Endothelial cell of umbilical vein (primary cell): Measurements from ENCODE around the gene OR10H3. TPM values are rescaled to one million over a fixed set of nuclear protein-coding genes. Genes with fewer than 3 reads are reported as not detected.

Experiments
- BruUV-seq: library from RNA; stranded (reverse); fragments of 400-500 nt; replicated peaks from 2 replicates; lab custom pipeline; 2021; lab: Mats Ljungman, UMichigan
- CTCF ChIA-PET: fragments of 300-600, 350-600 bp; sonication (Branson Sonifier 250); formaldehyde crosslinking; loops from one replicate; lab custom pipeline; 2021; ENCODE audit warnings: antibody characterized with exemption, inconsistent platforms; lab: Charles Lee
- POLR2A ChIA-PET: fragments of 300-600, 350-600 bp; sonication (Branson Sonifier 250); formaldehyde crosslinking; loops from one replicate; lab custom pipeline; 2021; ENCODE audit warnings: antibody characterized with exemption, inconsistent platforms; lab: Charles Lee
- DNase-seq: peaks from one replicate; pipeline ENCODE4 v3.0.0-alpha.2; 2011; ENCODE audit warnings: low read depth, low spot score
- FAIRE-seq: peaks from 2 replicates; lab custom pipeline; 2011; peaks lifted over from hg19 to GRCh38; lab: Jason Lieb, UNC
- H2AFZ ChIP-seq: 2 replicates; pipeline ENCODE4 v1.6.0; 2012; ENCODE audit warnings: low read depth, low read length, control low read depth, inconsistent platforms
- H3K27ac ChIP-seq: 2 replicates; pipeline ENCODE4 v1.5.1; 2011; ENCODE audit warnings: low read depth, mild to moderate bottlenecking, control low read depth, low read length, moderate library complexity; ENCODE audit not compliant: insufficient read depth
- H3K27me3 ChIP-seq, 2 experiments: 2 replicates each; pipeline versions ENCODE4 v1.6.0 to v1.6.1; 2011; ENCODE audit warnings: low read length in 2 of 2, mixed read lengths in 1 of 2; ENCODE audit not compliant: control insufficient read depth in 2 of 2, insufficient read depth in 2 of 2
- H3K36me3 ChIP-seq, 2 experiments: 2 replicates in 1 of 2; 3 replicates in 1 of 2; pipeline ENCODE4 v1.5.1; 2011; ENCODE audit warnings: low read length in 2 of 2, mild to moderate bottlenecking in 1 of 2, moderate library complexity in 1 of 2; ENCODE audit not compliant: control insufficient read depth in 2 of 2, insufficient read depth in 2 of 2; ENCODE audit errors: extremely low read depth in 1 of 2
- H3K4me1 ChIP-seq: 3 replicates; pipeline ENCODE4 v1.5.1; 2011; ENCODE audit warnings: mild to moderate bottlenecking, low read length; ENCODE audit not compliant: control insufficient read depth, insufficient read depth; ENCODE audit errors: extremely low read depth
- H3K4me2 ChIP-seq: 2 replicates; pipeline ENCODE4 v1.6.1; 2011; ENCODE audit warnings: low read length, control low read depth, mixed read lengths; ENCODE audit not compliant: insufficient read depth
- H3K4me3 ChIP-seq, 3 experiments: fragments of 200-600 bp in 1 of 3; sonication (generic), shearing (Covaris generic) in 1 of 3; replicated peaks in 1 of 3; 2 replicates each; pipeline ENCODE4 v1.5.1; 2011 to 2016; ENCODE audit warnings: control low read depth in 3 of 3, low read length in 3 of 3, mild to moderate bottlenecking in 2 of 3, inconsistent platforms in 1 of 3, low read depth in 1 of 3, moderate library complexity in 1 of 3; ENCODE audit not compliant: insufficient read depth in 1 of 3
- H3K79me2 ChIP-seq: 2 replicates; pipeline ENCODE4 v1.6.0; 2012; ENCODE audit warnings: low read length, inconsistent platforms; ENCODE audit not compliant: control insufficient read depth, insufficient read depth
- H3K9ac ChIP-seq: replicated peaks from 2 replicates; pipeline ENCODE3; 2011; ENCODE audit warnings: low read length, control low read depth; ENCODE audit not compliant: insufficient read depth; ENCODE audit errors: extremely low read depth
- H3K9me1 ChIP-seq: replicated peaks from 3 replicates; pipeline ENCODE4 v1.6.0; 2011; ENCODE audit warnings: mild to moderate bottlenecking, low read length; ENCODE audit not compliant: control insufficient read depth, insufficient read depth; ENCODE audit errors: extremely low read depth
- H3K9me3 ChIP-seq: replicated peaks from 2 replicates; pipeline ENCODE4 v1.5.1; 2012; ENCODE audit warnings: low read length, inconsistent platforms; ENCODE audit not compliant: control insufficient read depth, insufficient read depth
- H4K20me1 ChIP-seq: replicated peaks from 2 replicates; pipeline ENCODE3; 2011; ENCODE audit warnings: mild to moderate bottlenecking, low read length; ENCODE audit not compliant: control insufficient read depth, insufficient read depth; ENCODE audit errors: extremely low read depth
- CTCF ChIP-seq, 2 donors: IDR thresholded peaks; 1 replicate in 1 of 2; 2 replicates in 1 of 2; pipeline ENCODE4 v1.5.1; 2011; ENCODE audit warnings: low read length in 2 of 2, mild to moderate bottlenecking in 2 of 2, moderate library complexity in 2 of 2, control low read depth in 1 of 2, inconsistent platforms in 1 of 2, low read depth in 1 of 2; ENCODE audit not compliant: insufficient read depth in 1 of 2; ENCODE audit errors: extremely low read depth in 1 of 2
- EZH2 ChIP-seq: IDR thresholded peaks from 2 replicates; pipeline ENCODE4 v1.6.1; 2012; ENCODE audit warnings: borderline replicate concordance, low read depth, mild to moderate bottlenecking, moderate library complexity, low read length, inconsistent platforms; ENCODE audit not compliant: severe bottlenecking
- GATA2 ChIP-seq: IDR thresholded peaks from 2 replicates; pipeline ENCODE4 v1.7.0; 2011; ENCODE audit warnings: low read depth, mild to moderate bottlenecking, moderate library complexity, mixed read lengths, low read length; ENCODE audit not compliant: insufficient read length, insufficient read depth
- POLR2AphosphoS5 ChIP-seq: IDR thresholded peaks from 2 replicates; pipeline ENCODE4 v1.6.1; 2012; ENCODE audit warnings: low read depth, mild to moderate bottlenecking, control low read depth, low read length, moderate library complexity; ENCODE audit not compliant: insufficient read depth
- dilution Hi-C: fragments of 300-500 bp; cut with MboI; formaldehyde crosslinking; loops from one replicate; pipeline ENCODE4 v1.15.0; 2019; ENCODE audit warnings: low sequenced_read_pairs; ENCODE audit not compliant: extremely low pct_ligation_motif_present
- intact Hi-C: fragments of 100-400 bp; cut with micrococcal nuclease; formaldehyde crosslinking; loops from one replicate; pipeline ENCODE4 v1.10.0; 2022
- polyA plus RNA-seq, 4 experiments: library from polyadenylated mRNA; depleted of rRNA in 3 of 4; stranded (reverse) in 3 of 4; unstranded in 1 of 4; fragments of >200 nt; gene quantifications; 2 replicates each; pipeline versions ENCODE4 v1.2.1 to v1.2.3, GENCODE V29; 2011 to 2012; ENCODE audit warnings: missing spikeins in 1 of 4
- total RNA-seq: library from RNA; stranded (reverse); gene quantifications from 2 replicates; pipeline ENCODE4 v1.2.3, GENCODE V29; 2021

The OR10H3 gene
- total and polyA plus RNA-seq, 2 donors (not counting 3 experiments of a cell fraction or from before 2014, with no cell fraction given) = not detected

- intact Hi-C loops = no loop called here
- no peaks in the 10 kb centered on the region for H3K4me1 ChIP-seq
- H2AFZ ChIP-seq = no peak overlapping the region
- no peaks in the 10 kb centered on the region for H3K9me3 ChIP-seq
- H3K9ac ChIP-seq = no peak overlapping the region
- no peaks in the 10 kb centered on the region for H3K27me3 ChIP-seq
- no peak for FAIRE-seq
- dilution Hi-C loops = no loop called here
- no peak for TF ChIP-seq GATA2
- TF ChIP-seq POLR2AphosphoS5 = no peak
- no peak for TF ChIP-seq EZH2
- H3K79me2 ChIP-seq = no peaks in the 10 kb centered on the region
- no peak overlapping the region for H3K4me2 ChIP-seq
- POLR2A ChIA-PET = no interaction called here
- no peaks in the 10 kb centered on the region for H4K20me1 ChIP-seq
- no peaks in the 10 kb centered on the region for H3K9me1 ChIP-seq
- DNase-seq = no peak
- BruUV-seq = no TSS peak
- H3K36me3 ChIP-seq = no peaks in the 10 kb centered on the region
- H3K27ac ChIP-seq = no peak overlapping the region
- CTCF ChIA-PET = no interaction called here
- H3K4me3 ChIP-seq = no peak overlapping the region
Observed at GRCh38 chr19:15696654-15697194, 41.1 kb upstream of the OR10H3 start.

GRCh38 chr19:15701757-15702533 is 35.8 kb upstream of the OR10H3 start:
- intact Hi-C loops = no loop called here
- FAIRE-seq = no peak
- dilution Hi-C loops = no loop called here

More at GRCh38 chr19:15701757-15702533, 35.8 kb upstream of the OR10H3 start:
- H3K4me1 ChIP-seq = no peaks in the 10 kb centered on the region
- H3K79me2 ChIP-seq = no peaks in the 10 kb centered on the region
- H3K27ac ChIP-seq = no peak overlapping the region
- CTCF ChIA-PET = no interaction called here
- no peak overlapping the region for H2AFZ ChIP-seq
- H4K20me1 ChIP-seq = no peaks in the 10 kb centered on the region
- no peak for TF ChIP-seq CTCF (IDR thresholded peaks at IDR 0.05; ENCODE audit: extremely low read depth in 1 of 2, insufficient read depth in 1 of 2, low read depth in 1 of 2, low read length in 2 of 2)
- H3K4me3 ChIP-seq = no peak overlapping the region
- BruUV-seq = no TSS peak
- no peaks in the 10 kb centered on the region for H3K36me3 ChIP-seq
- no peak for DNase-seq
- POLR2A ChIA-PET = no interaction called here
- H3K9me3 ChIP-seq = no peaks in the 10 kb centered on the region
- no peaks in the 10 kb centered on the region for H3K9me1 ChIP-seq
- H3K27me3 ChIP-seq = no peaks in the 10 kb centered on the region
- no peak overlapping the region for H3K4me2 ChIP-seq
- H3K9ac ChIP-seq = no peak overlapping the region
